ENCODE data around the gene MRPL55.

The MRPL55 gene

DNA sequence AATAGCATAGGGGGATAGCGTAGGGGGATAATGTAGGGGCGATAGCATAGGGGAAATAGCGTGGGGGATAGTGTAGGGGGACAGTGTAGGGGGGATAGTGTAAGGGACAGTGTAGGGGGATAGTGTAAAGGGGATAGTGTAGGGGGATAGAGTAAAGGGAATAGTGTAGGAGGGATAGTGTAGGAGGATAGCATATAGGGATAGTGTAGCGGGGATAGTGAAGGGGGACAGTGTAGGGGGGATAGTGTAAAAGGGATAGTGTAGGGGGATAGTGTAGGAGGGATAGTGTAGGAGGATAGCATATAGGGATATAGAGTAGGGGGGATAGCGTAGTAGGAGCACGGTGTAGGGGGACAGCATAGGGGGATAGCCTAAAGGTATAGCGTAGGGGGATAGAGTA, 40.7 kb downstream of the MRPL55 start:
- DNase-seq (ENCODE audit: low spot score), result no peak

DNA sequence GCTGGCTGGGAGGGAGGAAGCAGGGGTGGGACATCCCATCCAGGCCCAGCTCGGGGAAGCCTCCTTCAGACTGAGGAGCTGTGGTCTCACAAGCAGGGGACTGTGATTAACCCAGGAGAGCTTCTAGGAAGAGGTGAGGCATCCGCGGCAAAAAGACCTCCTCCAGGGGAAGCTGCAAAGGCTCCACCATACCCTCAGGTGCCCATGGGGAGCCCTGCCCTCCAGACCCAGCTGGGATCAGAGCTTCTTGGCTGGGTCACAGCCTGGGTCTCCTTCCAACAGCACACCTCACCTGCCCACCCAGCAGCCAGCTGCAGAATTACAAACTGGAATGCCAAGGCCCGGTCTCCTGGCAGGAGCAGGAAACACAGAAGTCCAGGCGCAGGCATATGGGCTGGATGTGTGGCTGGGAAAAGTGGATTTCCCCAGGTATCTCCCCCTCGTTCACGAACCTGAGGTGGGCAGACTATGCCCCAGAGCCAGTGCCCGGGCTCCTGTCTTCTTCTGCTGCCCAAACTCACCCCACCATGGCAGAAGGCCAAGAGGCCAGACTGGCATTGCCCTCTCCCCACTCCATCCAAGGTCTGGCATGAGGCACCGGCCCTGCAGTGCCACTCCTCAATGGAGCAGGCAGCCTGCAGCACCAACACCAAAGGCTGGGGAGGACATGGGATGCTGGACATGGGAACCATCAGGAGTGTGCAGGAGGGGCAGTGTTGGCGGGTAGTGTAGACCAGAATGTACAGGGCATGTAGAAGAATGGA, 42.0 kb downstream of the MRPL55 start:
- no peak for DNase-seq (ENCODE audit: low spot score)

DNA sequence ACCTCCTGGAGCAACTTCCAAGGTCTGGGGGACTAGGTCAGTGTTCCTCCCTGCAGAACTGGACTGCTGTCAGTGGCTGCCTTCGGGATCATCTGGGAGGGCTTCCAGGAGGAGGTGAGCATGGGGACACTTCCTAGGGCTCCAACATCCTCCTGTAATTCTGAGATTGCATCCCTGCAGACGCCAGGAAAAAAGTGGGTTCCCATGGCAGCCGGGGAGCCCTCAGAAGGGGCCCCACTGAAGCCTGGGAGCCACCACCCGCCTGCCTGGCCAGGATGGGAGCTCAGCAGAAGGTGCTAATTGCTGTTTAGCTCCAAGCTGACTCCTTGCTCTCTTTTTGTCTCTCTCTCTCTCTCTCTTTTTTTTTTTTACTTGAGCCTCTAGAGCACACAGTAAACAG, 42.7 kb downstream of the MRPL55 start:
- DNase-seq (ENCODE audit: low spot score), result no peak

DNA sequence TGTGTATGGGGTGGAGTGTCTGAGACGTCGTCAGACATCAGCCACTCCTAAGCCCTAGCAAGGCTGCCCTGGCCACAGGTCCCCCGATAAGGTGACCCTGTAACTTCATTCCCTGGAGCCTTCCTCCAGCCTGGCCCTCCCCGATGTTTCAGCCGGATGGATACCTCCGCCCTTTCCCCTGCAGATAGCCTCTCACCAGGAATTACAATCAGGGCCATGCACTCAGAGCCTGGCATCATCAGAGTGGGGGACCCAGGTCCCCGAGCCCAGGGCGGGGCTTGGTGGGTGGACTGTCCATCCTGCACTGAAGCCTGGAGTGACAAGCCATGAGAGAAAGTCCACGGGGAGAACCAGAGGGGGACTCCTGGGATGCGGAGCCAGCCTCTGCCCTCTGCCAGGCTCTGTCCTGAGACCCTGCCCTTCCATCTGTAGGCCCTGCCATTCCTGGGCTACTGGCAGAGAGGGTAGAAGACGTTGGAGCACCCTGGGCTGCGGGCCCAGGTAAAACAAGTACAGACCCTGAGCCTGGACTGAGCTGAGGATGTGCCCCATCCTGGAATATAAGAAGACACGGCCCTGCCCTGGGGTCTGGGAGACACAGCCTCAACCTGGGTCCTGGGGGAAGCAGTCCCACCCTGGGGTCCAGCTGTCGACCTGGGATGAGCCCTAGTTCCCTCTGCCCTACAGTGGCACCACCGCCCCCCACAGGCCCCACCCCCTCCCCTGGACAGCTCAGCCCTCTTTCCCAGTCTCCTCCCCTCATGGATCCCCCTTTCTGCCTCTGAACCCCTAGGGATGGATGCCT, 43.4 kb downstream of the MRPL55 start:
- DNase-seq (ENCODE audit: low spot score), result no peak

DNA sequence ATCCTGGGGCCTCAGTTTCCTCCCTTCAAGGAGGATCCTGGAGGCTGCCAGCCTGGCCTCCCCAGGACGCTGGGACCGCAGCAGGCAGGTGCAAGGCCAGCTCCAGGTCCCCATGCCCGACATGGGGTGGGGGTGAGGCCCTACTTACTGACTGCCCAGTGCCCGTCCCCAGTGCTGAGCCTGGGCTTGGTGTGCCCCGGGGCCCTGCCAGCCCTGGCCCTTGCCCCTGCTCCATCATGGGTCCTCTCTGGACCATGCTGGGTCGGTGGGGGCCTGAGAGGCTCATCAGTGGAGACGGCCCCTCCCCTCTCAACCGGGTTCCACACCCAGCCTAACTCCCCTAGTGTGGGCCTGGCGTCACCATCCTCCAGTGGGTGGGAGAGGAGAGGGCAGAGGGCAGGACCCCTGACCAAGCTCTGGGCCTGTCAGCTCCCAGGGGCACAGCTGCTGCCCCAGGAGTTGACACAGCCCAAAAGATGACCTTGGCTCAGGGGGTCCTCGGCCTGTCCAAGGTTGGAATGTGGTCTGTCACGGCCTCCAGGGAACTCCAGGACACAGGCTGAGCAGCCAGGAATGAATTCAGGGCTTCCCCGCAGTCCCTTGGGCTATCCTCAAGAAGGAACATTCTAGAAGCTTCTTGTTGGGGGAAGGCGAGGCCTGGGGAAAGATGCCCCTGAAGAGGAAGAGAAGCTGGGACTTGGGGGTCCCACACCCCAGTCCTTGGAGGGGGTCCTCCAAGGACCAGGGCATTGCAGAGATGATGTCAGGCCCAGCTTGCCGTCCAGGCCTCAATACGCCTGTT, 44.2 kb downstream of the MRPL55 start:
- DNase-seq (ENCODE audit: low spot score), result no peak

DNA sequence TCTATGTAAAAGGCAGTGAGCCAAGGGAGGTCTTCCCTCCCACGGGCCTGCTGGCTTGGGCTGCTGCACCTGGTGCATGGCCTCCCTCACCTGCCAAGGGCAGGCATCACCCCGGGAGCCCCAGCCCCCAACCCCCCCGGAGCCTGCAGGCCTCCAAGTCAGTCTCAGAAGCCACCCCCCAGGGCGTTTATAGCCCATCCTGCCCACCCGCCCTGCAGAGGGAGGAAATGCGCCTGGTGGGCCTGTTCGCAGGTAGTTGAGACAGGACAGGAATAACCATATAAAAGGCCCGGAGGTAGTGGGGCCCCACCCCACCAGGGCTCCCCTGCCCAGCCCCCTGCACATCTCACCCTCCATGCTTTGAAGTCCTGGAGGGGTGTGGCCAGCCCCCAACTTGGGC, 44.8 kb downstream of the MRPL55 start:
- no peak for DNase-seq (ENCODE audit: low spot score)

DNA sequence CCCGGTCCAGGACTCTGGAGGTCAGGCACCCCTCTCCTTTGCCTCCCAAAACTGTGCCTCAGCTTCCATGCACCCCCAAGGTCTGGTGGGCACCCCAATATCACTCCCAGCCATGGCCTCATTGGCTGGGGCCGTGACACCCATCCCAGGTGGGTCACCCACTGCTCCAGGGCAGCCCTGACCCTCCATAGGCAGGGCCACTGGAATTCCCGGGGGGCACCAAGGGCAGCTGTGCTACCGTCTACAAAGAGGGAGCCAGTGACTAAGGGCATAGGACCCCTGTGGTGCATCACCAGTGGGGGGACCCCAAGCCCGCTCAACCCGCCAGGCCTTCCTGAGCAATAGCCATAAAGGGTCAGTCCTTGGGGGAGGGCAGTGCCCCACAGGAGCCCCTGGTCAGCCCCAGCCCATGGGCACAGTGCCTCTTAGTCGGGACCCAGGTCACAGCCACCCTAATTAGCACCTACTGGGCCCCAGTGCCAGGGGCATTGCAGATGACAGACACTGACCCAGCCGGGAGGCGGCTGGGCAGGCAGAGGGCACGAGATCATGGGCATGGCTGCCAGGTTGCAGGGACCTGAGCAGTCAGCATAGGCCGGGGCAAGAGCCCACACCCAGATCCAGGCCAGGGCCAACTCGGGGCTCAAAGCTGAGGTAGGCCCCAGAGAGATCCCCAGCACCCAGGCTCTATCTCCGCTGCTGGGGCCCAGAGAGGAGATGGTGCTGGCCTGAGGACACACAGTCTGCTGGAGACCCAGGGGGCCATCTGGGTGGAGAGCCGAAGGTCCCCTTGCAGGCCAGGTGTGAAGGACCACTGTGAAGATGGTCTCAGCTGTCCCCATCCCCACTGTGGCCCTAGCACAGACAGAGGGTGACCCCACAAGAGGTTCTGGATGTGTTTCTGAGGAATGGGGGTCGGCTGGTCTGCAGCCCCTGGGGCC, 45.6 kb downstream of the MRPL55 start:
- DNase-seq (ENCODE audit: low spot score), result no peak

DNA sequence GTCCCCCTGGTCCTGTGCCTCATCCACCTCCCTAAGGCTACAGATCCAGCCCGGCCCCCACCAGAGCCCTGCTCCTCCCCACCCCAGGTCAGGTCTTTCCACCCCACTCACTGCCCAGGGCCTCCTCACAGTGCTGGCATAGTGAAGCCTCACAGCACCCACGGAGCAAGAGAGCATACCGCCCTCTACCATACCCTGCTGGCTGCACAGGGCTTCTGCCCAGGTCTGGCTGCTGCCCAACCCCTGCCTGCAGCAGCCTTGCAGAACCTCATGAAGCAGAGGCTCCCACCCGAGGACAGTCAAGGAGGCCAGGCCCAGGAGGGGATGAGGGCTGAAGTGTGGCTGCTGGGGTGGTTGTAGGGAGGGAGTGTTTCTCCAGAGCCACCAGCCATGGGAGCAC, 46.3 kb downstream of the MRPL55 start:
- no peak for DNase-seq (ENCODE audit: low spot score)

DNA sequence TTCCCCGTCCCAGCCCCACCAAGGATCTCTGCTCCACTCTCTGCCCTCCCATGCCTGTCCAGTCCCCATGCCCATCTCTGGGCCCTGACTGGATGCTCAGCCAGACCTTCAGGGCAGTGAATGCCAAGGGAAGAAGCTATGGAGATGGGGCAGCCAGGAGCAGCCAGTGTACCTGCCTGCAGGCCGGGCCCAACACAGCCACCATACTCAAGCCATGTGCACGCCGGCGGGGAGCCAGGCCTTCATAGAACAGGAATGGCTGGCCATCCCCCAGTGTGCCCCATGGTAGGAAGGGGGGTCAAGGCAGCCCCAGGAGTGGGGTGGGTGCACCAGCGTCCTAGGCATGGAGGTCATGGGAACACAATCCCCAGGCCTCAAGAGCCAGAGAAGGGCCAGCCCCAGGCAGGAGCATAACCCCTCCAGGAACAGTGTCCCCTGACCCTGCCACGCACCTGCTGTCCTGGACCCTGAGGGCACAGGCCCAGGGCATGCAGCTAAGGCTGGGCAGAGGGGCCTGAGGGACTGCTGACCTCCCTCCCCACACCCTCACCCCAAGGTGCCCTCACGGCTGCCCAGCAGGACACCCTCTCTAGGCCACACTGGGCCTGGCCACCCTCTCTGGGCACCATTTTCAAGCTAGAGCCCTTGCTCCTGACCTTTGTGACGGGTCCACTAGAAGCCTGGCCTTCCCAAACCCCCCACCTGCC, 46.9 kb downstream of the MRPL55 start:
- DNase-seq (ENCODE audit: low spot score), result no peak

DNA sequence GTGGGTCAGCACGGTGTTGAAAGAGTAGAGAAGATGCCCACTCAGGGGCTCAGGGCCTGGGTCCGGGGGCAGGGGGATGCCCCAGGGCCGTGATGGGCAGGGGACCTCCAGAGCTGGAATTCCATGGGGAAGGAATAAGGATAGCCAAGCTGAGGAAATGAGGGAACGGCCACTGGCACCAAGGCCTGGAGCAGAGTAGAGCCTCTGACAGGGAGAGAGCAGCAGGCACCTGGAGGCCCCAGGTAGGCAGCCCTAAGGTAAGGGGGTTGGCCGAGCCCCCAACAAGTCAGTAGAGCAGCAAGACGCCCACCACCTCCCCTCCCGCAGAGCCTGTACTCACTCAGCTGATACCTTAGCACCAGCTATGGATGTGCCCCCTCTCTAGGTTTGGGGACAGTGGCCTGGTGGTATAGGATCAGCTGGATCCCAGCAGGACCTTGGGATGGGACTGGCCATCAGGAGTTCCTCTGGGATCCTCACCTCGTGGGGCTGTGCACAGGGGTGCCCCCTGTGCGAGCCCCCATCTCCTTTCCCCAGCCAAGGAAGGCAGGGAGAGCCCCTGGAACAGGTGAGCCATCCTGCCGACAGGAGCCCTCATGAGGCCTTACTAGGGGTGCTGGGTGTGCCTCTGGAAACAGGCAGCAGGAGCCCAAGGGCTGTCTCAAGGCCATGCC, 47.6 kb downstream of the MRPL55 start:
- DNase-seq (ENCODE audit: low spot score), result no peak

DNA sequence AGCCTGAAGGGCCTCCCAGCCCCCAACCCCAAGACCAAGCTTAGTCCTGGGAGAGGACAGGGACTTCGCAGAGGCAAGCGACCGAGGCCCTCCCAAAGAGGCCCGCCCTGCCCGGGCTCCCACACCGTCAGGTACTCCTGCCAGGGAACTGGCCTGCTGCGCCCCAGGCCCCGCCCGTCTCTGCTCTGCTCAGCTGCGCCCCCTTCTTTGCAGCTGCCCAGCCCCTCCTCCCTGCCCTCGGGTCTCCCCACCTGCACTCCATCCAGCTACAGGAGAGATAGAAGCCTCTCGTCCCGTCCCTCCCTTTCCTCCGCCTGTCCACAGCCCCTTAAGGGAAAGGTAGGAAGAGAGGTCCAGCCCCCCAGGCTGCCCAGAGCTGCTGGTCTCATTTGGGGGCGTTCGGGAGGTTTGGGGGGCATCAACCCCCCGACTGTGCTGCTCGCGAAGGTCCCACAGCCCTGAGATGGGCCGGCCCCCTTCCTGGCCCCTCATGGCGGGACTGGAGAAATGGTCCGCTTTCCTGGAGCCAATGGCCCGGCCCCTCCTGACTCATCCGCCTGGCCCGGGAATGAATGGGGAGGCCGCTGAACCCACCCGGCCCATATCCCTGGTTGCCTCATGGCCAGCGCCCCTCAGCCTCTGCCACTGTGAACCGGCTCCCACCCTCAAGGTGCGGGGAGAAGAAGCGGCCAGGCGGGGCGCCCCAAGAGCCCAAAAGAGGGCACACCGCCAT, 48.5 kb downstream of the MRPL55 start:
- no peak for DNase-seq (ENCODE audit: low spot score)

DNA sequence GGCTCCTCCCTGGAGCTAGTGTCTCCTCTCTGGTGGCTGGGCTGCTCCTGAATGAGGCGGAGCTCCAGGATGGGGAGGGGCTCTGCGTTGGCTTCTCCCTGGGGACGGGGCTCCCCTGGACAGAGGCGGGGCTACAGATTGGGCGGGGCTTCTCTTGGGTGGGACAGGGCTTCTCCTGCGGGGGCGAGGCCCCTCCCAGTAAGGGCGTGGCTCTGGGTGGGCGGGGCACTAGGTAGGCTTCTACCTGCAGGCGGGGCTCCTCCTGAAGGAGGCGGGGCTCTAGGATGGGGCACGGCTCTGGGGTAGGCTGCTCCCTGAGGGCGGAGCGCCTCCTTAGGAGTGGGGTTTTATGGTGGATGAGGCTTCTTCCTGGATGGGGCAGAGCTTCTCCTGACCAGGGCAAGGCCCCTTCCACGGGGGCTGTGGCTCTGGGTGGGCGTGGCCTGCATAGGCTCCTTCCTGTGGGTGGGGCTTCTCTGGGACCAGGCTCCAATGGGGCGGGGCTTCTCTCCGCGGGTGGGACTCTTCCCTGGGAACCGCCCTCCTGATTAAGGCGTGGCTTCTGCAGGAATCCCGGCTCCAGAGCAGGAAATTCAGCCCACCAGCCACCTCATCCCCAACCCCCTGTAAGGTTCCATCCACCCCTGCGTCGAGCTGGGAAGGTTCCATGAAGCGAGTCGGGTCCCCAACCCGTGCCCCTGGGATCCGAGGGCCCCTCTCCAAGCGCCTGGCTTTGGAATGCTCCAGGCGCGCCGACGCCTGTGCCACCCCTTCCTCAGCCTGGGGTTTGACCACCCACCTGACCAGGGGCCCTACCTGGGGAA, 49.3 kb downstream of the MRPL55 start:
- no peak for DNase-seq (ENCODE audit: low spot score)

DNA sequence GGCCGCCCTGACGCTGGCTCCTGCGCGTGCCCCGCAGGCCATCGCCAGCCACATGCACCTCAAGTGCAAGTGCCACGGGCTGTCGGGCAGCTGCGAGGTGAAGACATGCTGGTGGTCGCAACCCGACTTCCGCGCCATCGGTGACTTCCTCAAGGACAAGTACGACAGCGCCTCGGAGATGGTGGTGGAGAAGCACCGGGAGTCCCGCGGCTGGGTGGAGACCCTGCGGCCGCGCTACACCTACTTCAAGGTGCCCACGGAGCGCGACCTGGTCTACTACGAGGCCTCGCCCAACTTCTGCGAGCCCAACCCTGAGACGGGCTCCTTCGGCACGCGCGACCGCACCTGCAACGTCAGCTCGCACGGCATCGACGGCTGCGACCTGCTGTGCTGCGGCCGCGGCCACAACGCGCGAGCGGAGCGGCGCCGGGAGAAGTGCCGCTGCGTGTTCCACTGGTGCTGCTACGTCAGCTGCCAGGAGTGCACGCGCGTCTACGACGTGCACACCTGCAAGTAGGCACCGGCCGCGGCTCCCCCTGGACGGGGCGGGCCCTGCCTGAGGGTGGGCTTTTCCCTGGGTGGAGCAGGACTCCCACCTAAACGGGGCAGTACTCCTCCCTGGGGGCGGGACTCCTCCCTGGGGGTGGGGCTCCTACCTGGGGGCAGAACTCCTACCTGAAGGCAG, 50.0 kb downstream of the MRPL55 start:
- DNase-seq (ENCODE audit: low spot score), result no peak

DNA sequence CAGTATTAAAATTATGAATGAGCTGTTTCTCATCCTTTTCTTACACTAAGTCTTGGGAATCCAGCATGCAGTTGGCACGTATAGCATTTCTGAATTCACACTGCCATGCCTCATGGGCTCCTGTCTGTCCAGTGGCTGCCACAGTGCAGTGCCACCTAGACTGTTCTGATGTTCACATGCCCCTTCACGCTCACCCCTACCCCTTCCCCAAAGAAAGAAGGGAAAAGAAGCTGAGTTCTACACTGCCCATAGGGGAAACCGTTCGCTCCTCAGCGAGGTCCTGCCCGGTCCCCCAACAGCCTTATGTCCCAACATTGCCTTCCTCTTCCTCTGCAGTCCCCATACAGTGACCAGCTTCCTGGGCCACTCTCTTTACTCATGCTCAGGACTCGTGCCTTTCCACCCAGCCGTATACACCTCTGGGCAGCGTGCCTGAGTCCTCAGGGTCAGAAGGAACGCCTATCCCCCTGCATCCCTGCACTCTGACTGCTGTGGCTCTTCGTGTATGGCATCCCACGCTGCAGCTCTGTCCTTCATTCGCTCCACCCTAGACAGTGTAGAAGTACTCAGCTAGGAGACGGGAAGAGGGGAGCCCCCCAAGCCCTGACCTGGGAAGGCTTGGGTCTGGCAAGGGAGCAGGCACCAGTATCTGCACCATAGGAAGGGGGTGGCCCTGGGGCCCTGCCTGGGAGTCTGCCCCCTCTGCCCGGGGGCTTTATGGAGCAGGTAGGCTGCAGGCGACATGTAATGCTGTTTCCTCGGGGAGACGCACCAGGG, 50.7 kb downstream of the MRPL55 start:
- no peak for DNase-seq (ENCODE audit: low spot score)
